ENCODE data around the gene DDC.

Gene DDC

DNA sequence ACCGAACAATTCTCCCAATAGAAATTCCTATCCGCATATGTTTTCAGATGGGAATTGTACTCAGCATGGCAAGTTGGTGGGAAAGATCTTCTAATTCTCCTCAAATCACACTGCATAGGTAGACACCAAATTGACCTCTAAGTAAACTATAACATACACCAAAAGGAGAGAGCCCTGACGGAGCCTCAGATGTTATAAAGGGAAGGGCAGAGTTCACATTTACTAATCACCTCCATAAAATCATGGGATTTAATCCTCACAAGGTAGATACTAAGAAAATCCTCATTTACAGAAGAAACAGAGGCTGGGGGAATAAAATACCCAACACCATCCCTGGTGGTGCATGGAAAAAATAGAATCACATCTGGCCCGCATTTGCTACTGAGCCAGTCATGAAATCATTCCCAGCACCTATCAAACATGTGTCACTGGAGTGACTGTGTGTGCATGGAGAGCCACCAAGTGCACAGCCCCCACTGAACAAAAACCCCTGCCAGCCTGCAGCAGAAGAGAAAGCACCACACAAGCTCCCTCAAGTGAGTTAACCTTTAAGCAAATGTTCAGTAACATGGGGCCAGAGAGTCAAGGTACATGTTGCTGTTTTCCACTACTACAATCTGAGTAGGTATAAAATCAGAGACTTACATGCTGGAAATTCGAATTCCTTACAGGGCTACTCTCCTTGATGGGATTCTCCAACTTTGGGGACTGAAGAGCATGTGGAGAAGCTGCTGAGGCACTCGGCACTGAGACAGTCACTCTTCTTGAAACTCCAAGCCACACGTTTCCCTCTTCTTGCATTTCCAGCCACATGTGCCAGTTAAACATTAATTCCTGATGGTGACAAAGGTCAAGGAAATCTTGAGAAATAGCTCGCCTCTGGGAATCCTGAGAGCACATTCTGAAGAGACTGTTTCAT lies at the start of gene DDC:
TSS of gene DDC (minus strand) at position 766 of the 919 bp plus-strand sequence. CDS start 21,320 bp downstream, outside the sequence.
- DNase-seq: no peak

DNA sequence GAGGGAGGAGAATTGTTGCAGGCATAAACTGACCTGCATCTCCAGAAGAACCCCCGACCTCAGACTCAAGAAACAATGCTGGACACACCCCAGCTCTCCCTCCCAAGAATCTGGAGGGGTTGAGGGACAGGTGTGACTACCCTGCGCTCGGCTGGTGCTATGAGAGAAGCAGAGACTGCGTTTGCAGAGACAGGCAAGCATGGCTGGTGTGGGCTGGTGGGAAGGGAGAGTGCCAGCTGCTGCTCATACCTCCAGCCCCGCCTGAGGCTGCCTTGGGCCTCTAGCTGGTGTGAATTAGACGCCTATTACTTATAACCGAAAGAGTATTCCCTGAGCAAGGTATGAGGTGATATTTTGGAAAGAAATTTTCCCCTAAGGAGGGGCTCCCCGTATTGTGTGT lies 48.3 kb upstream of the DDC start:
- DNase-seq: no peak

DNA sequence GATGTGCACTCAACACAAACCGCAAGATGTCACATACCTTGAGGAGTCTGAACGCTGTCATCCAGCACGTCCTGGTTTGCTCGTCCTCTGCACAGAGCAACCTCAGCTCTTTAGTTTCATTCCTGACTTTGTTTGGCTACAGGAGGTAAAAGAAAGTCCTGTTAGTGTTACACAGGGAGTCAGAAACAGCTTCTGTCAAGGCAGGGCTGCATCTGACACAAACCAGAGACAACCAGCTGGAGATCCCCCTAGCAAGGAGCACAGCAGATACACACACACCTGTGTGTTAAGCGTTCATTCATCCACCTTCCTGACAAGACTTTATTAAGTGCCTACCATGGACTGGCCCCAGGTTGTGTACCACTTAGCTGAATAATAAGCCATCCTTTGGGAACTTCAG lies 47.5 kb upstream of the DDC start:
- no peak for DNase-seq

GRCh38 chr7:50610521-50611277 lies 45.5 kb upstream of the DDC start:
- DNase-seq: peak in 3 of 6 experiments; percentile 7 to 38 (median 22)

GRCh38 chr7:50608196-50608906 lies 43.1 kb upstream of the DDC start:
- peak in 3 of 6 experiments; percentile 11 to 31 (median 21) for DNase-seq

DNA sequence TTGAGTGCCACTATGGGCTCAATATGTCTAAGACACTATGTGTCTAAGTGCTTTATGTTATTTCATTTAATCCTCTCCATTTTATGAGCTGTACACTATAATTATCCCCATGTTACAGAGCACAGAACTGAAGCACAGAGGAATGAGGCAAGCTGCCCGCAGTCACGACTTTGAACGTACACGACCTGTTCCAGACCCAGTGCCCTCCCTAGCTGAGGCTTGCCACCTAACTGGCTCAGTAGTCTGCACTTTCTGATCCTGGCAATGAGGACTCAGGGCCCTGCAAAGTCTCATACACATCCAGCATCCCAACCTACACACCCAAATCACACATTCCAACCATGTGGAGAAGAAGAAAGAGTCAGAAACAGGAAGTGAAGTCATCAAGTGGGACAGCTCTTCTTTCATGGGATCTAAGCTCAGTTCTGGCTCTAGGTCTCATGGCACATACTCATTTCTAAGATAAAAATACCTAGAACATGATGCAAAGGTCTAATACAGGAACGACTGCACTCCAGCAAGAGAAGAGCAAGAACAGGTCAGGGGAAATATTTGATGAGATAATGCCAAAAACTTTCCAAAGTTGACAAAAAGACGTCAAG lies 42.4 kb upstream of the DDC start:
- DNase-seq: no peak

GRCh38 chr7:50605059-50605458 lies 39.9 kb upstream of the DDC start:
- no peak for DNase-seq

GRCh38 chr7:50603287-50603686 lies 38.1 kb upstream of the DDC start:
- no peak for DNase-seq

GRCh38 chr7:50599385-50599784 lies 34.2 kb upstream of the DDC start:
- no peak for DNase-seq

GRCh38 chr7:50598460-50599343 lies 33.5 kb upstream of the DDC start:
- DNase-seq: no peak

DNA sequence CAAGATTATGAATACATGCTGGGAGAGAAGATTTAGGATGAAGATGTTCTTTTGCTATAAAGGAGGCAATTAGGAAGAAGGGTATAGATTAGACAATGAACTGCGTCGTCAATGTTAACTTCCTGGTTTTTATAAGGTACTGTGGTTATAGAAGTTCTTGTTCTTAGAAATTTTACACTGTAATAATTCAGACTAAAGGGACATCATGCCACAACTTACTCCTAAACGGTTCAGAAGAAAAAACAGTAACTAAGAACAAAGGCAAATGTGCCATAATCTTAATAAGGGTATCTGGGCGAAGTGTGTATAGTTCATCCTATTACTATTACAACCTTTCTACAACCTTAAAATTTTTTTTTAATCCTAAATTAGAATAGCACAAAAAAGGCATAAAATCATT lies 31.3 kb upstream of the DDC start:
- no peak for DNase-seq

GRCh38 chr7:50595491-50596102 lies 30.4 kb upstream of the DDC start:
- DNase-seq: peak in 1 of 6 experiments; percentile 2

DNA sequence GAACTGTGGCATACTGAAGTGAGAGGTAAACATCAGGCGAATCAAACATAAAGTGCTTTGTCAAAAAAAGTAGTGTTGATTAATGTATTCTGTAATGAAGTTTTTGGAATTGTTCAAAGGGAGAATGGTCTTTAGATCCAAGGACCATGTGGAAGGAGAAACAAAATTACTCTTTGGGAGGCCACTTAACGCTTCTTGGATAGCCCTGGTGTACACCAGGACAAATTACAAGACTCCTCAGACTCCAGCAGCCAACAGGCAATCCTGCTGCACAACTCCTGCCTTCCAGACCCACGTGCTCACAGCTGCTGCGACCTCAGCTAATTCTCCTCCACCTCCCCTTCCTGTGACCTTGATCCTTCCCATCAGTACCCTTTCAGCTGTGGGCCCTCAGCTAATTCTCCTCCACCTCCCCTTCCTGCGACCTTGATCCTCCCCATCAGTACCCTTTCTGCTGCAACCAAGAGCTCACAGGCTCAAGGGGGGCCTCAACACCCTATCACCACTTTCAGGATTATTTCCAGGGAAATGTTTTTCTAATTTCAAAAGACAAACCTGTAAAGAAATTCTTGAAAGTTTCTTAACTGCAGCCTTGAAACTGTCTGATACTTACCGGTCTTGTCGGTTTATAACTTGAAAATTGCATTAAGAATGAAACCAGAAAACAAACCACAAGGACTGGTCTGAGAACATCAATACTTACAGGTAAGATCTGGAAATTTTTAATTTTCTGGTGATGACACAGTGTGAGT lies 29.7 kb upstream of the DDC start:
- DNase-seq: no peak

DNA sequence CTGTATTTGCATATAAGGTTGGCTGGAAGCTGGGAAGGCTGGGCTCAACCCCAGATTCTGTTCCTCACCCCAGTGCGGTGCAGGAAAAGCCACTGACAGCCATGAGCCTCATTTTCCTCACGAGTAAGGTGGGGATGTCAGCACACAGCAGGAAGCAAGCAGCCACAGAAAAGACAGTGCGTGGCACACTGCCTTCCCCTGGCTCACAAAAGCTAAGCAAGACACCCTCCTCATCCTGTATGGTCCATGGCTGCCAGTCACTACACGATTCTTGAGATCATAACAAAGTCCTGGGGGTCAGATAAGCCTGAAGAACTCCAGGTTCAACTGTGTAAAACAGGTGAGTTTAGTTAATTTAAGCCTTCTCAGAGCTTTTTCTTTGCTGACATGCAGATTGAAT lies 28.9 kb upstream of the DDC start:
- DNase-seq: no peak

GRCh38 chr7:50592940-50593339 lies 27.7 kb upstream of the DDC start:
- no peak for DNase-seq

DNA sequence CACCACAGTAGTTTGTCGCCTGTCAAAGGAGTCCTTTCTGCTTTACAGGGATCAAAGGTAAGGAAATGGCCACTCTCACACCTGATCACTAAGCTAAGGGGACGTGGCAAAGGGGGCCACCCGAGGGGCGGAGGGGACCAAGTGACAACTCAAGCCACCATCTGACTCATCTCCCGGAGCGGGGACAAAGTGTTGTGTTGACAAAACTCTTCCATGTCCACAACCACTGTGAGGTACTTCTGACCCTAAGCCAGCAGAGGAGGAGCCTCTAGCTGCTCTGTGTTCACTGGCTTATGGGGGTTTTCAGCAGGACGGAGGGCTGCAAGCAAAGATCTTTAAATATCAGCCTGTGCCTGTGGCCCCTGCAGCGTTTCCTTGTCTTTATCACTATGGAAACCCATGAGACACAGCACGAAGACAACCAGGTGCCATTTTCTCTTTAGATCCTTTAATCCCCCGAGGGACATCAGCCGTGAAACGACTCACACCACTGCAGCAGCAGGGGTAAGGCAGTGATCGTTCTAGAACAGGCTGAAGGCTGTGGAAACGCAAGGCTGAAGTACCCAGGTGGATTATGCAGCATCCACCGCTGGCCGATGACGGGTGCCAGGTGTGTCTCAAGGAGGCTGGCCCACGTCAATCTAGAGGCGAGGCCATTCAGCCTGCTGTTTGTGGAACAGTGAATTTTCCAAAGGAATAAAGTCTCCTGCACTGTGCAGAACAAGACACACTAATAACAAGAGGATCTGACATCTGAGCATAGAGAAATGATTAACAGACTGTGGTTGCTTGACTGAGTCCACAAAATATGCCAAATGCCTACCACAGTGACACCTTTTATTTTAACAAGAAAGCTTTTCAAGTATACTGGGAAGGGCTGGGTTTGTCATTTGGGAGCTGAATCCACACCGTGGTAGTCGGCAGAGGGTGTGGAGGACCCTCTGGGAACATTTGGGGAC lies 26.6 kb upstream of the DDC start:
- no peak for DNase-seq

DNA sequence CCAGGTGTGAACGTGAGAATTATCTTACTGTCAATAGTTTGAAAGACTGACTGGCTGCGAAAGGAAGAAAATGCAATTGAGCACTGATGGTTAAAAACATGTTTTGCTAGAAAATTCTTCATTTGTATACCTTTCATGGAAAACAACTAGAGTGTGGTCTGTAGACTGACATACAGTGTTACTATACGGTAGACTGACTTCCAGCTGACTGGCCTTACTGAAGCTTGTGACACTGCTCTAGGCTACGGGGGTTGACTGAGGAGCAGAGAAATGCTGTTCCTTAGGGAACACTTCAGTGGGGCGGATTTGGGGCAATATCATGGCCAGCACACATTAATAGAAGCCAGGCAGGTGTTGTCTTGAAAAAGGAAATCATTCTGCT lies 25.9 kb upstream of the DDC start:
- no peak for DNase-seq

DNA sequence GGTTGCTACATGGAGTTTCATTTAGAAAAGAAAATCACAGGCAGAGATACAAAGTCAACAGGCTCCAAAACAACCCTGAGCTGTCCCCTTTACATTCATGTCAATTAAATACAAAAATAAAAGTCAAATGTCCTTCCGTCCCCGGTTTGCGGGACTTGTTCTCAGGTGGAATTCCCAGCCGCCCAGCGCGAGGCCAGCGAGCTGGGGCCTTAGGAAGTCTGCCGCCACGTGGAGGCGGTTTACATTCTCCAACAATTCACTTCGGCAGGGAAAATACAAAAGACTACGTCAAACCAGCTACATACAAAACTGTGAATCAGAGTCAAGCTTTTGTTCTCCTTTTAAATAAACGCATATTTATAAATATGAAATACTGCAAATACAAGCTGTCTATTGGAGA lies 25.3 kb upstream of the DDC start:
- DNase-seq: no peak

- no peak for DNase-seq
These were observed 24.2 kb upstream of the DDC start for GRCh38 chr7:50589364-50589763.

Data from stimulated activated naive CD4-positive, alpha-beta T cell (primary cell).